ENCODE measurements around the gene SPAG6. TPM values are rescaled to one million over a fixed set of nuclear protein-coding genes. Genes with fewer than 3 reads are reported as not detected.

The SPAG6 gene
- total RNA-seq, 2 experiments from 2014 or later = not detected

- POLR2A ChIA-PET = interaction anchor here (1.1 kb wide), 1 partner anchor 11 kb away, joined by 3 read pairs; no protein-coding TSS in a partner anchor
These were observed 113.2 kb downstream of the SPAG6 start for GRCh38 chr10:22458272-22459038.

GRCh38 chr10:22459496-22459895 is 114.2 kb downstream of the SPAG6 start:
- H3K27me3 Mint-ChIP-seq = no peaks in the 10 kb centered on the region
- H3K4me1 Mint-ChIP-seq (ENCODE audit: low read depth) = peaks cover 5% of the 10 kb centered on the region
- intact Hi-C loops (cut with micrococcal nuclease) = no loop called here
- POLR2A ChIA-PET = interaction anchor here (1.1 kb wide), 1 partner anchor 10 kb away, joined by 3 read pairs; no protein-coding TSS in a partner anchor
- DNase-seq (no peak), ATAC-seq (no peak)
- no peak for TF ChIP-seq CTCF (IDR thresholded peaks at IDR 0.05)
- H3K4me3 Mint-ChIP-seq = no peak overlapping the region
- no peaks in the 10 kb centered on the region for H3K36me3 Mint-ChIP-seq (ENCODE audit: low read depth)
- H3K27ac Mint-ChIP-seq = no peak overlapping the region
- CTCF ChIA-PET = no interaction called here
- H3K9me3 Mint-ChIP-seq = no peaks in the 10 kb centered on the region

More at GRCh38 chr10:22458272-22459038, 113.2 kb downstream of the SPAG6 start:
- no peaks in the 10 kb centered on the region for H3K9me3 Mint-ChIP-seq
- CTCF ChIA-PET = interaction anchor here (1.1 kb wide), 1 partner anchor 17 kb away, joined by 3 read pairs; no protein-coding TSS in a partner anchor
- no peak for TF ChIP-seq CTCF (IDR thresholded peaks at IDR 0.05)
- H3K4me1 Mint-ChIP-seq (ENCODE audit: low read depth) = peaks cover 5% of the 10 kb centered on the region
- intact Hi-C loops (cut with micrococcal nuclease) = no loop called here
- DNase-seq (no peak), ATAC-seq (no peak)
- no peak overlapping the region for H3K4me3 Mint-ChIP-seq
- H3K27me3 Mint-ChIP-seq = no peaks in the 10 kb centered on the region
- H3K27ac Mint-ChIP-seq = no peak overlapping the region
- H3K36me3 Mint-ChIP-seq (ENCODE audit: low read depth) = no peaks in the 10 kb centered on the region

GRCh38 chr10:22460101-22460500 is 114.8 kb downstream of the SPAG6 start:
- no peak overlapping the region for H3K4me3 Mint-ChIP-seq
- no peak overlapping the region for H3K27ac Mint-ChIP-seq
- ATAC-seq (no peak), DNase-seq (no peak)
- H3K27me3 Mint-ChIP-seq = no peaks in the 10 kb centered on the region
- no peaks in the 10 kb centered on the region for H3K9me3 Mint-ChIP-seq
- TF ChIP-seq CTCF (IDR thresholded peaks at IDR 0.05) = no peak
- peaks cover 1% of the 10 kb centered on the region for H3K4me1 Mint-ChIP-seq (ENCODE audit: low read depth)
- intact Hi-C loops (cut with micrococcal nuclease) = no loop called here
- ChIA-PET POLR2A (no interaction called here), CTCF (no interaction called here)
- H3K36me3 Mint-ChIP-seq (ENCODE audit: low read depth) = no peaks in the 10 kb centered on the region

- DNase-seq (no peak), ATAC-seq (no peak)
- TF ChIP-seq CTCF (IDR thresholded peaks at IDR 0.05) = no peak
- intact Hi-C loops (cut with micrococcal nuclease) = no loop called here
- H3K27me3 Mint-ChIP-seq = no peaks in the 10 kb centered on the region
- no peak overlapping the region for H3K4me3 Mint-ChIP-seq
- CTCF ChIA-PET = interaction anchor here (0.6 to 1.3 kb wide), 2 partner anchors 40 to 91 kb away, joined by 3 read pairs; no protein-coding TSS in a partner anchor
- no peaks in the 10 kb centered on the region for H3K4me1 Mint-ChIP-seq (ENCODE audit: low read depth)
- no peak overlapping the region for H3K27ac Mint-ChIP-seq
- H3K9me3 Mint-ChIP-seq = no peaks in the 10 kb centered on the region
- POLR2A ChIA-PET = no interaction called here
- H3K36me3 Mint-ChIP-seq (ENCODE audit: low read depth) = no peaks in the 10 kb centered on the region
These were observed 115.5 kb downstream of the SPAG6 start for GRCh38 chr10:22460531-22461403.

GRCh38 chr10:22461891-22462290 is 116.6 kb downstream of the SPAG6 start:
- Mint-ChIP-seq H3K27ac (no peak overlapping the region), H3K4me3 (no peak overlapping the region), H3K4me1 (ENCODE audit: low read depth) (no peaks in the 10 kb centered on the region), H3K36me3 (ENCODE audit: low read depth) (no peaks in the 10 kb centered on the region), H3K27me3 (no peaks in the 10 kb centered on the region), H3K9me3 (no peaks in the 10 kb centered on the region)
- ChIA-PET CTCF (no interaction called here), POLR2A (no interaction called here)
- no peak for ATAC-seq
- TF ChIP-seq CTCF (IDR thresholded peaks at IDR 0.05) = no peak
- no peak for DNase-seq
- intact Hi-C loops (cut with micrococcal nuclease) = no loop called here

All from activated CD8-positive, alpha-beta T cell treated with anti-CD3 and anti-CD28 coated beads for 36 hours (primary cell).